ENCODE data around the gene MESD. TPM values are rescaled to one million over a fixed set of nuclear protein-coding genes. Genes with fewer than 3 reads are reported as not detected.
A peak's percentile ranks its signal among the peaks of the same experiment; 100 is the strongest.
"Not testable (repeated sequence)": the region's sequence is repeated elsewhere in the genome, so short reads cannot be mapped to it uniquely, and the experiment has no call there.

MESD gene
- total RNA-seq, 1 donor from 2014 or later, result 29.5 TPM

- peaks cover 36% of the 10 kb centered on the region for H3K36me3 Mint-ChIP-seq (ENCODE audit: low read depth)
- peaks cover 37% of the 10 kb centered on the region for H3K4me1 Mint-ChIP-seq (ENCODE audit: low read depth)
- intact Hi-C loops (cut with micrococcal nuclease), result loop anchor here (5.0 kb wide), 1 partner anchor 157 kb away; no protein-coding TSS in a partner anchor
- DNase-seq (ENCODE audit: low spot score), result no peak
- H3K27ac Mint-ChIP-seq, result no peak overlapping the region
- no peaks in the 10 kb centered on the region for H3K27me3 Mint-ChIP-seq (ENCODE audit: insufficient read depth)
- H3K9me3 Mint-ChIP-seq, result no peaks in the 10 kb centered on the region
- H3K4me3 Mint-ChIP-seq, result no peak overlapping the region
Measured at GRCh38 chr15:80958818-80959495, 30.7 kb downstream of the MESD start.

GRCh38 chr15:80957976-80958375 lies 31.6 kb downstream of the MESD start:
- H3K4me3 Mint-ChIP-seq, result no peak overlapping the region
- no peak overlapping the region for H3K27ac Mint-ChIP-seq
- no peaks in the 10 kb centered on the region for H3K27me3 Mint-ChIP-seq (ENCODE audit: insufficient read depth)
- DNase-seq (ENCODE audit: low spot score), result no peak
- intact Hi-C loops (cut with micrococcal nuclease), result loop anchor here (5.0 kb wide), 1 partner anchor 156 kb away; no protein-coding TSS in a partner anchor
- no peaks in the 10 kb centered on the region for H3K9me3 Mint-ChIP-seq
- peaks cover 37% of the 10 kb centered on the region for H3K4me1 Mint-ChIP-seq (ENCODE audit: low read depth)
- H3K36me3 Mint-ChIP-seq (ENCODE audit: low read depth), result peaks cover 35% of the 10 kb centered on the region

GRCh38 chr15:80957556-80957955 lies 32.1 kb downstream of the MESD start:
- peaks cover 33% of the 10 kb centered on the region for H3K4me1 Mint-ChIP-seq (ENCODE audit: low read depth)
- peaks cover 37% of the 10 kb centered on the region for H3K36me3 Mint-ChIP-seq (ENCODE audit: low read depth)
- DNase-seq (ENCODE audit: low spot score), result no peak
- H3K9me3 Mint-ChIP-seq, result no peaks in the 10 kb centered on the region
- no peaks in the 10 kb centered on the region for H3K27me3 Mint-ChIP-seq (ENCODE audit: insufficient read depth)
- intact Hi-C loops (cut with micrococcal nuclease), result loop anchor here (5.0 kb wide), 1 partner anchor 155 kb away; no protein-coding TSS in a partner anchor
- H3K4me3 Mint-ChIP-seq, result no peak overlapping the region
- H3K27ac Mint-ChIP-seq, result no peak overlapping the region

- not testable (repeated sequence) for H3K4me3 Mint-ChIP-seq; H3K9me3 Mint-ChIP-seq; H3K27me3 Mint-ChIP-seq (ENCODE audit: insufficient read depth); H3K27ac Mint-ChIP-seq
- DNase-seq (ENCODE audit: low spot score), result peak; percentile 6
- intact Hi-C loops (cut with micrococcal nuclease), result loop anchor here (5.0 kb wide), 1 partner anchor 154 kb away; no protein-coding TSS in a partner anchor
- H3K36me3 Mint-ChIP-seq (ENCODE audit: low read depth), result peaks cover 36% of the 10 kb centered on the region
- H3K4me1 Mint-ChIP-seq (ENCODE audit: low read depth), result peaks cover 25% of the 10 kb centered on the region
Measured at GRCh38 chr15:80955571-80956452, 33.8 kb downstream of the MESD start.

- DNase-seq (ENCODE audit: low spot score), result no peak
- peaks cover 34% of the 10 kb centered on the region for H3K36me3 Mint-ChIP-seq (ENCODE audit: low read depth)
- no peak overlapping the region for H3K27ac Mint-ChIP-seq
- peaks cover 25% of the 10 kb centered on the region for H3K4me1 Mint-ChIP-seq (ENCODE audit: low read depth)
- H3K9me3 Mint-ChIP-seq, result no peaks in the 10 kb centered on the region
- H3K4me3 Mint-ChIP-seq, result no peak overlapping the region
- intact Hi-C loops (cut with micrococcal nuclease), result no loop called here
- H3K27me3 Mint-ChIP-seq (ENCODE audit: insufficient read depth), result no peaks in the 10 kb centered on the region
Measured at GRCh38 chr15:80953953-80954778, 35.5 kb downstream of the MESD start.

- Mint-ChIP-seq H3K4me1 (ENCODE audit: low read depth) (peaks cover 25% of the 10 kb centered on the region), H3K36me3 (ENCODE audit: low read depth) (peaks cover 29% of the 10 kb centered on the region), H3K9me3 (no peaks in the 10 kb centered on the region), H3K4me3 (no peak overlapping the region), H3K27ac (no peak overlapping the region), H3K27me3 (ENCODE audit: insufficient read depth) (no peaks in the 10 kb centered on the region)
- DNase-seq (ENCODE audit: low spot score), result no peak
- intact Hi-C loops (cut with micrococcal nuclease), result no loop called here
Measured at GRCh38 chr15:80953001-80953952, 36.3 kb downstream of the MESD start.

GRCh38 chr15:80951941-80952340 lies 37.7 kb downstream of the MESD start:
- Mint-ChIP-seq H3K36me3 (ENCODE audit: low read depth) (peaks cover 31% of the 10 kb centered on the region), H3K9me3 (no peaks in the 10 kb centered on the region), H3K4me1 (ENCODE audit: low read depth) (peaks cover 13% of the 10 kb centered on the region), H3K27me3 (ENCODE audit: insufficient read depth) (no peaks in the 10 kb centered on the region), H3K27ac (no peak overlapping the region), H3K4me3 (no peak overlapping the region)
- no peak for DNase-seq (ENCODE audit: low spot score)
- intact Hi-C loops (cut with micrococcal nuclease), result no loop called here

GRCh38 chr15:80950291-80951078 lies 39.1 kb downstream of the MESD start:
- peaks cover 2% of the 10 kb centered on the region for H3K4me1 Mint-ChIP-seq (ENCODE audit: low read depth)
- intact Hi-C loops (cut with micrococcal nuclease), result no loop called here
- H3K27ac Mint-ChIP-seq, result no peak overlapping the region
- no peaks in the 10 kb centered on the region for H3K9me3 Mint-ChIP-seq
- no peak overlapping the region for H3K4me3 Mint-ChIP-seq
- peaks cover 36% of the 10 kb centered on the region for H3K36me3 Mint-ChIP-seq (ENCODE audit: low read depth)
- no peak for DNase-seq (ENCODE audit: low spot score)
- H3K27me3 Mint-ChIP-seq (ENCODE audit: insufficient read depth), result no peaks in the 10 kb centered on the region

- no peaks in the 10 kb centered on the region for H3K27me3 Mint-ChIP-seq (ENCODE audit: insufficient read depth)
- H3K4me3 Mint-ChIP-seq, result no peak overlapping the region
- H3K36me3 Mint-ChIP-seq (ENCODE audit: low read depth), result peaks cover 36% of the 10 kb centered on the region
- intact Hi-C loops (cut with micrococcal nuclease), result no loop called here
- no peak overlapping the region for H3K27ac Mint-ChIP-seq
- no peaks in the 10 kb centered on the region for H3K9me3 Mint-ChIP-seq
- no peaks in the 10 kb centered on the region for H3K4me1 Mint-ChIP-seq (ENCODE audit: low read depth)
- DNase-seq (ENCODE audit: low spot score), result no peak
Measured at GRCh38 chr15:80949756-80950155, 39.9 kb downstream of the MESD start.

GRCh38 chr15:80948651-80949292 lies 40.8 kb downstream of the MESD start:
- no peak overlapping the region for H3K27ac Mint-ChIP-seq

GRCh38 chr15:80946576-80946975 lies 43.0 kb downstream of the MESD start:
- H3K27me3 Mint-ChIP-seq (ENCODE audit: insufficient read depth), result no peaks in the 10 kb centered on the region
- H3K36me3 Mint-ChIP-seq (ENCODE audit: low read depth), result peaks cover 28% of the 10 kb centered on the region
- H3K4me1 Mint-ChIP-seq (ENCODE audit: low read depth), result no peaks in the 10 kb centered on the region
- intact Hi-C loops (cut with micrococcal nuclease), result no loop called here
- no peaks in the 10 kb centered on the region for H3K9me3 Mint-ChIP-seq
- no peak overlapping the region for H3K27ac Mint-ChIP-seq
- no peak overlapping the region for H3K4me3 Mint-ChIP-seq
- DNase-seq (ENCODE audit: low spot score), result no peak

More at GRCh38 chr15:80948651-80949292, 40.8 kb downstream of the MESD start:
- Mint-ChIP-seq H3K9me3 (no peaks in the 10 kb centered on the region), H3K4me3 (no peak overlapping the region), H3K4me1 (ENCODE audit: low read depth) (no peaks in the 10 kb centered on the region), H3K27me3 (ENCODE audit: insufficient read depth) (no peaks in the 10 kb centered on the region), H3K36me3 (ENCODE audit: low read depth) (peaks cover 40% of the 10 kb centered on the region)
- intact Hi-C loops (cut with micrococcal nuclease), result no loop called here
- no peak for DNase-seq (ENCODE audit: low spot score)
